NB4 (cell line): ENCODE results near the gene GM2A.
"Not testable (repeated sequence)": the region's sequence is repeated elsewhere in the genome, so short reads cannot be mapped to it uniquely, and the experiment has no call there.

Source experiments
- DNase-seq: peaks from one replicate; pipeline ENCODE4 v3.0.0; 2010; ENCODE audit warnings: low read depth
- H3K4me3 ChIP-seq: one replicate; pipeline ENCODE4 v1.5.1; 2011; ENCODE audit warnings: mild to moderate bottlenecking, low read depth, low read length, moderate library complexity
- CTCF ChIP-seq: IDR thresholded peaks from one replicate; pipeline ENCODE4 v1.5.1; 2012; ENCODE audit warnings: low read depth, low read length
- MYC ChIP-seq: IDR thresholded peaks from 2 replicates; pipeline ENCODE4 v1.6.1; 2011; ENCODE audit warnings: low read depth, low read length
- POLR2A ChIP-seq: IDR thresholded peaks from 2 replicates; pipeline ENCODE4 v1.6.1; 2011; ENCODE audit warnings: mild to moderate bottlenecking; ENCODE audit not compliant: insufficient read length; ENCODE audit errors: extremely low read depth
- TF ChIP-seq, protein P1 (sequence below): IDR thresholded peaks from 2 replicates; pipeline ENCODE4 v1.6.1; 2011; ENCODE audit warnings: low read depth, low read length

Gene GM2A

DNA sequence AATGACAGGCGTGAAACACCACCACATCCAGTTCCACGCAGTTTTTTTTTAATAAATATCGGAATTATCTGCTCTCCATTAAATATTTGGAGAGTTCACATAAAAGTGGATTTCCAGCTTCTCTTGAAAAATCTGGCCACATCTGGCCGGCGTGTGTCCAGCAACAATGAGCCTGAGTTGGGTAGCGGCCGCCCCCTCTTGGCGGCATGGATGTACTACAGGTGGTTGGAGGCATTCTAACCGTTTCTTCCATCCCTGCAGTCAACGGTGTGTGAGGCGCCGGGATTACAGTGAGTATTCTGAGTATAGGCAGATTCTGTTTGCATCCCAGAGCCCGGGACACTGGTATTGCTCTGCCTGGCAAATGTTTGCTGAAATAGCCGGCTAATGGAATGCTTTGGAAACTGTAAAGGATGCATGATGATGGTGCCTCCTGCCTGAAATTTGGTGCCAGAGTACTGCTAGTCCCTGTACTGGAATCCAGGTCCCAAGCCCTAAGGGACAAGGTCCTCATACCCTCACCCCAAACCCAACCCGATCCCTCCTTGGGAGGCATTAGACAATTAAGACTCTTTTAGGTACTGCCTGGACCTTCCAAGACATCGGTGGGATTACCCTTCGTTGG is 13.6 kb upstream of the GM2A start:
- no peak for TF ChIP-seq POLR2A
- TF ChIP-seq, protein P1, sequence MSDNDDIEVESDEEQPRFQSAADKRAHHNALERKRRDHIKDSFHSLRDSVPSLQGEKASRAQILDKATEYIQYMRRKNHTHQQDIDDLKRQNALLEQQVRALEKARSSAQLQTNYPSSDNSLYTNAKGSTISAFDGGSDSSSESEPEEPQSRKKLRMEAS = peak; percentile 77
- TF ChIP-seq MYC = peak; percentile 62
- TF ChIP-seq CTCF = peak; percentile 92
- H3K4me3 ChIP-seq = no peak overlapping the region
- DNase-seq = peak; percentile 75

DNA sequence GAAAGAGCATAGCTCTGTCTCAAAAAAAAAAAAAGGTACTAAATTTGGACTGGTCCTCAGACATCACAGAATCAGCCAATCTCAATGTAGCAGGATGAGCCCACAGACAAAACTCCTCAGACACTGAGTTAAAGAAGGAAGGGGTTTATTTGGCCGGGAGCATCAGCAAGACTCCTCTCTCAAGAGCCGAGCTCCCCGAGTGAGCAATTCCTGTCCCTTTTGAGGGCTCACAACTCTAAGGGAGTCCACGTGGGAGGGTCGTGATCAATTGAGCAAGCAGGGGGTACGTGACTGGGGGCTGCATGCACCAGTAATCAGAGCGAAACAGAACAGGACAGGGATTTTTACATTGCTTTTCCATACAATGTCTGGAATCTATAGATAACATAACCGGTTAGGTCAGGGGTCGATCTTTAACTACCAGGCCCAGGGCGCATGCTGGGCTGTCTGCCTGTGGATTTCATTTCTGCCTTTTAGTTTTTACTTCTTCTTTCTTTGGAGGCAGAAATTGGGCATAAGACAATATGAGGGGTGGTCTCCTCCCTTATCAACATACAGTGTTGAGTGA is 12.6 kb upstream of the GM2A start:
- not testable (repeated sequence) for H3K4me3 ChIP-seq, DNase-seq

GRCh38 chr5:151240924-151241635 is 11.9 kb upstream of the GM2A start:
- no peak overlapping the region for H3K4me3 ChIP-seq
- TF ChIP-seq POLR2A = no peak
- no peak for TF ChIP-seq CTCF
- TF ChIP-seq, protein P1 = no peak
- no peak for TF ChIP-seq MYC
- no peak for DNase-seq

- H3K4me3 ChIP-seq = no peak overlapping the region
- no peak for TF ChIP-seq MYC
- TF ChIP-seq POLR2A = no peak
- TF ChIP-seq, protein P1 = no peak
- no peak for TF ChIP-seq CTCF
These were observed 9.9 kb upstream of the GM2A start for GRCh38 chr5:151243127-151243526.

GRCh38 chr5:151243564-151243963 is 9.4 kb upstream of the GM2A start:
- no peak overlapping the region for H3K4me3 ChIP-seq
- DNase-seq = no peak
- TF ChIP-seq, protein P1 = no peak
- no peak for TF ChIP-seq POLR2A
- TF ChIP-seq CTCF = no peak
- TF ChIP-seq MYC = no peak

More at GRCh38 chr5:151243127-151243526, 9.9 kb upstream of the GM2A start:
- DNase-seq = no peak

DNA sequence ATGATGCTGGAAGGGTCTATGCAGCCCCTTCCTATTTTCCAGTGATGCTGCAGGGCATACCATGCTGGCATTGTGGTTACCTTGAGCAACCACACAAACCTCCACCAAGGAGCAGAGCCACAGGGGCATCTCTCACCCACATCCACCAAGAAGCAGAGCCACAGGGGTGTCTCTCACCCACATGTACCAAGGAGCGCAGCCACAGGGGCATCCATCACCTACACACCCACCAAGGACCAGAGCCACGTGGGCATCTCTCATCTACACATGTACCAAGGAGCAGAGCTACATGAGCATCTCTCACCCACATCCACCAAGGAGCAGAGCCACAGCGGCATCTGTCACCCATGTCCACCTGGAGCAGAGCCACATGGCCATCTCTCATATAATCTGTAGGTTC is 8.8 kb upstream of the GM2A start:
- DNase-seq = no peak
- no peak overlapping the region for H3K4me3 ChIP-seq
- TF ChIP-seq CTCF = no peak
- TF ChIP-seq MYC = no peak
- TF ChIP-seq, protein P1 = no peak
- TF ChIP-seq POLR2A = no peak
